GM04504 (cell line): ENCODE data around the gene SEZ6.
"Not testable (repeated sequence)": the region's sequence is repeated elsewhere in the genome, so short reads cannot be mapped to it uniquely, and the experiment has no call there.

Source experiments
- DNase-seq: peaks from one replicate; pipeline ENCODE4 v3.0.0-alpha.2; 2012; ENCODE audit warnings: low read depth

The SEZ6 gene

DNA sequence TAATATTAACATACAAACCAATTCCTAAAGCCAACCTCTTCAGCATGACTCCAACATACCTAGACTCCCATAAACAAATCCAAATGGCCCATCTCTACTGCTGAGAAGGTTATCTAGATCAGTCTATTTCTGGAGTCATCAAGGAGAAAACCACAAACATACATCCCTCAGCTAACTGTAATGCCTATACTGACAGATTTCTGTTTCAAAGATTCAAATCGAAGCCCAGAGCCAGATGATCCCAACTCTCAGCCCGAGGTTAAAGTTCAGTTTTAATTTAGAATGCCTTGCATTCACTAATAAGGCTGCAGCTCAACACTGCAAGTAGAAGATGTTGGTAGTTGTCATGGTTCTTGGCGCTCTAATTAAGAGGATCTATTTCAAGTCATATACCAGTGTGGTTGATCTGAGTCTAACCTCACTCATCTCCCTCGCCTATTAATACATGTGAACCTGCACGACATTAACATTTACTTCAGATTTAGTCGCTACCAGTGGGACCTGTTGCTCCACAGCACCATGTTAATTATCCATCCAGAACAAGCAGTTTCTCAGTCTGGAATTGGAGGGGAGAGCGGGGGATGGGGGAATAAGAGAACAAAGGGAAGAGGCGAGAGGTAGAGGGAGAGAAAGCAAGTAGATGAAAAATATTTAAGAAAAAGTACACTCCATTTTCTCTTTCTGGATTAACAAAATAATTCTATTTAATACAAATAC is 69.9 kb downstream of the SEZ6 start:
- no peak for DNase-seq

DNA sequence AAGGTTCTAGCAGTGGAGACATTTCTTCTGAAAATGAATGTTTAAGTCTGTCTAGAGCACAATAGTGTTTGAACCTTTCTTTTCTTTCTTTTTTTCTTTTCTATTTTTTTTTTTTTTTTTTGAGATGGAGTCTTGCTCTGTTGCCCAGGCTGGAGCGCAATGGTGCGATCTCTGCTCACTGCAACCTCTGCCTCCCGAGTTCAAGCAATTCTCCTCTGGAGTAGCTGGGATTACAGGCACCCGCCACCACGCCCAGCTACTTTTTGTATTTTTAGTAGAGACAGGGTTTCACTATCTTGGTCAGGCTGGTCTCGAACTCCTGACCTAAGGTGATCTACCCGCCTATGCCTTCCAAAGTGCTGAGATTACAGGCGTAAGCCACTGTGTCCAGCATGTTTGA is 71.3 kb downstream of the SEZ6 start:
- not testable (repeated sequence) for DNase-seq

DNA sequence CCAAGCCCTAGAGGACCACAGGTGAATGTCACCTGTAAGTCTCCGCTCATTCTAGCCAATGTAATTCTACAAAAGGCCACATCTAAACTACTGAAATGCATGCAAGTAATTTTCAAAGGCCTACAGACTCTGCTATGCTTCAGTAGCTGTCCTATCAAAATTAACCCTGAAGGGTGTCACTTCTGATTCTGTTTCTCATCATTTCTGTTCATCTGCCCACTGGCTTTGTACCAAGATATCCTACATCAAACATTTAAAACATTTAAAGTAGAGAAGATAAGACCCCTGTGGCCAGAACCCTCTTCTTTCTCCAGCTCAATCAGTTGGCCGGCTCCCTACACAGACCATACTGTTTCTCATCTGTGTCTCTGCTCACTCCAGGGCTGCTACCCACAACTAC is 76.0 kb downstream of the SEZ6 start:
- DNase-seq = no peak

DNA sequence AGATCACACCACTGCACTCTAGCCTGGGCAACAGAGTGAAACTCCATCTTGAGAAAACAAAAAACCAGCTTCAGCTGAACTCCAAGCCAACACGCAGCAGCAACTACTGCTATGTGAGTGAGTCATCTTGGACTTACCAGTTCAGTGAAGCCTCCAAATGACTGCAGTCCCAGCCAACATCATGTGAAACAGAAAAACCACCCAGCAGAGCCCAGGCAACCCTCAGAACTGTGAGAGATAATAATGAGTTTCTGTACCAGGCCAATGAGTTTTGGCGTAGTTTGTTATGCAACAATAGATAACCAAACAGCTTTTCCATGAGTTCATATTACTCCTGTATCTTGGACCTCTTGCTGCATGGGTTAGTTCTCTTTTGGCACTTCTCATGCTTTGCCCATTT is 77.8 kb downstream of the SEZ6 start:
- DNase-seq = no peak

DNA sequence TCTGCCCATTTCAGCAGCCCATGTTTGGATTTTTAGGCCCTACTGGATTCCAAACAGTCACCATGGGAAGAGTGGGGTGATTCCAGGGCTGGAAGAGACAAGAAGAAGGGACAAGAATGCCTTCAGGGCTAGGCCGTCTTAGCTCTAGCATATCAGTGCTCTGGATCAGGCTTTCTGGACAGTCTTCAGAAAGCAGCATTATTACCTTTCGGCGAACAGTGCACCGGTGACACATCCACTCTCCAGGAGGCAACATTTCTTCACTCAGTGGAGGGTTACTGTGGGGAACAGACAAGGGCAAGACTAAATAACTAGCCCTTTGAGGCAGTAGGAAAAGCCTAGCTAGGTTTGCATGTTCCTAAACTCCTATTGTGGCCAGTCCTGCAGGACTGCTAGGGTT is 79.0 kb downstream of the SEZ6 start:
- no peak for DNase-seq

DNA sequence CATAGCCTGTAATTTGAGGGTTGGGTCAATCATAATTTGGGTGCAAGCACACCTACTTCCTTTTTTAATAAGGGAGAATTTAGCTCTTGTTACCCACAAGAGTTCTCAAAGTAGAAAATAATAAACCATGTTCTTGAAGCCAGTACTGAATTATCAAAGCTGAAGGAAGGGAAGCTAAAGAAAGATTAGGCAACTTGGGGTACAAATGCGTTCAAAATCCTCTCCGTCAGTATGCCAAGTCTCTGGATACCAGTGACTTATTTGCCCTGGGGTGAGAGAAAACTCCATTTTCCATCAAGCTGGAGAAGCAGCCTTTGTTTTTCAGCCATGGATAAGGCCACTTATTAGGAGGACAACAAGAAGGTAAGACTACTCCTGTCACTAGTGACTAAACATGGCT is 79.5 kb downstream of the SEZ6 start:
- no peak for DNase-seq

DNA sequence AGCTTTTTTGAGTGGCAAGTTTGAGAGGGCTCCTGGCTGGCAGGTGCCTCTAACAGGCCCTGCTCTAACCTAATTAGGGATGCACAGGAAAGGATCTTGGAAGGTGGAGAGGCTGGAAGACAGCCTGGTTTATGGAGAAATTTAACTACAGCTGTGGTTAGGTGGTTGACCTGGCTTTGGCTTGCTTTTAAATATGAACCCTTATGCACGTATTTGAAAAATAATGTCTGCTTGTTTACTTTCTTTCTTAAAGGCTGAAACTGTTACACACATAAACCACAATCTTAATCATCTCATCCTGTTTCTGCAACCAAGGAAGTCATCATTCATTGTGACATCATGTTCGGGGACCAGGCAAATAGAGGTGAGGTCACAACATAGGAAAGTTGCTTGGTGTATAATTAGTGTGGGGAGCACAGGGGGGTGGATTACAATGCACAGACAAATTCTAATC is 79.9 kb downstream of the SEZ6 start:
- DNase-seq = peak; percentile 86

DNA sequence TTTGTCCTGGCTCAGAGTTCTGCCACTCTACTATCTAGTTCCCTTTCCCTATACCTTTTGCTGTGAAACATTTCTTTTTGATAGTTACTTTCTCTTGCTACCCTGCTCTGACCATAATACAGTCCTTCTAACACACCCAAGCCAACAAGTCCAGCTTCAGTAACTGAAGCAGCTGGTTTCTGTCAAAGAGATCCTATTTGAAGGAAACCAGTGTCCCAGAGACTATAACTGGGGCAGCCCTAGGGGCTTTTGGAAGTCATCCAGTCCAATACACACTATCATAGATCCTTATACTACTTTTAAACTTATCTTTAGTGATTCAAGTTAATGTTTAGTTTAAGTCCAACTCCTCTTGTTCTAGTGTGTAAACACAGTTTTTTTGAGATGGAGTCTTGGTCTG is 85.6 kb downstream of the SEZ6 start:
- DNase-seq = no peak

DNA sequence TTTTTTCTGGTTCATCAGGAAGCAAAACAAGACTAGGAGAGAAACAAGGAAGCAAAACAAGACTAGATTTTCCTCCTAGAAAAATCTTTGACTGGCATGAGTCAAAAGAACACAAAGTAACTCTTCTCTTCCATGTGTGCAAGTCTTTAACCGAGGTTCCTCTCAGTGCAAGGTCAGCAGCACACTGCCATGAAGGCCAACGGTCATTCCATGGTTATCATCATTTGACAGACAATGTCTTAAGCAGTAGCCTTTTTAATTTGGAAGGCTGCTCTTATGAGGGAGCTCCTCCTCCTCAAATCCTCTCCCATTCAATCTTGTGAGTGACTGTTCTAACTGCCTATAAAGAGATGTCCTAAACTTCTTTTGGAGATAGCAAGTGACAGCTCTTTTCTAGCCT is 87.5 kb downstream of the SEZ6 start:
- no peak for DNase-seq

DNA sequence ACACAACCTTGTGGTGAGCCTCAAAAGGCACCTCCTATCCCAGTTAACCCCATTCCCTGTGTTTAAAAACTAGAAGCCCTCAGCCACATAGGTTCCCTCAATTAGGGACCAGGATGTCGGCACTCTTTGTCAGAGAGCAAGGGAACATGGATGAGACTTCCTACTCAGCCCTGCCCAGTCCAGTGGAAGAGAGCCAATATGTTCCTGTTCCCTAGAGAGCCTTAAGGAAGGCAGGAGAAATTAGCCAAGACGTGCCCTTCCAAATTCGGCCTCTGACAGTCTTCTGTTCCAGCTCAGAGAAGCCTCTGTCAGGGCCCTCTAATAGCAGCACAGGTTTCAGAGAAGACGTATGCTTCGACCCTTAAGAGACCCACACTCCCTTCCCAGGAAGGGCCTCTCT is 88.4 kb downstream of the SEZ6 start:
- no peak for DNase-seq

DNA sequence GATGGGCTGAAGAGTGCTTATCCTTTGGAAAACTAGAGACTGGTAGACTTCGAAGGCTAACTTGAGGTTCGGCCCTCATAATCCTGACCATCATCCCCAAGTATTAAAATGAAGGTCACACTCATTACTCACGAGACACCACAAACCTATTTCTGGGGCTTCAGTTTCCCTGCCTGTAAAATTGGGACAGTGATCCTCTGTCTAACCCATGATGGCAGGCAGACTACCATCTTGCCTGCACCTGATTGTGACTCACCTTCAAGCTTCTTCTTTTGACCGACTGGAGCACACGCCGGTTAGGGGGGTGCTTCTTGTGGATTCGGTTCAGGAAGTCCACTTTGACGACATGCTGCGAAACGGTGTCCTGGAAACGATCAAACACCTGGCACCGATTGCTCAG is 88.8 kb downstream of the SEZ6 start:
- DNase-seq = no peak

DNA sequence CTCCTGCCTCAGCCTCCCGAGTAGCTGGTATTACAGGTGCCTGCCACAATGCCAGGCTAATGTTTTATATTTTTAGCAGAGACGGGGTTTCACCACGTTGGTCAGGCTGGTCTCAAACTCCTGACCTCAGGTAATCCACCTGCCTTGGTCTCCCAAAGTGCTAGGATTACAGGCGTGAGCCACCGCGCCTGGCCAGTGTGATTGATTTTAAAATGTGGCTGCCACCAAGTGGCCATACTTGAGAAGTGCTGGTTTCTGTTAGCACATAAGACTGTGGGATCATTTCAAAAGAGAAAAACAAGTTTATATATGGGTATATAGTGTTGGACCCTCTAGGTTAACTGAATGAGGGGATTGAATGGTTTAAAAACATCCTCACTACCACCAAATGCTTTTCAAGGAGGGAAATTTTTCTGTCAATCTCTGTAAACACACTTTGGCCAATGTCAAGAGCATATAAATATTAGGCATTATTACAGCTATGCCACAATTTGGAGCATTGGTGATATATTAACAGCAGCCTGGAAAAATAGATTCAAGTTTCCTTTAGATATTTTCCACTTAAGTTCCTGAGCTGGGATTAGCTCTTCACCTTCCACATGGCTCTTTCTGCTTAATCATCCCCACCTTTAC is 89.4 kb downstream of the SEZ6 start:
- no peak for DNase-seq

DNA sequence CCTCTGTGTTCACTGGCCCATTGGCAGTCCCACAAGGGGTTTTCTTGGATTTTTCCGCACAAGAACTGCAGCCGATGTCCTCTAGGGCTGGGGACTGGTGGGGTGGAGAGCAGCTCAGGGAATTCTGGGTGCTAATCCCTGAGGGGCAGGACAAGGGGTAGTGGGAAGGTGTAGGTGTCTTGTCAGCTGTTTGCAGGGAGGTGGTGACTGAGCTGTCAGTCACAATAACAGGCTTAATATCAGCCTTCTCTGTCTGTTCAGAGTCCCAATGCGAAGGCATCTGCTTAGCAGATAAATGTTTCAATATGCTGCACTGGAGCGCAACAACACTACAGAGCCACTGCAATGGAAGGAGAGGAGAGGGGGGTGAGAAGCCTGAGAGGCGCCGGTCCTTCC is 92.9 kb downstream of the SEZ6 start:
- no peak for DNase-seq

DNA sequence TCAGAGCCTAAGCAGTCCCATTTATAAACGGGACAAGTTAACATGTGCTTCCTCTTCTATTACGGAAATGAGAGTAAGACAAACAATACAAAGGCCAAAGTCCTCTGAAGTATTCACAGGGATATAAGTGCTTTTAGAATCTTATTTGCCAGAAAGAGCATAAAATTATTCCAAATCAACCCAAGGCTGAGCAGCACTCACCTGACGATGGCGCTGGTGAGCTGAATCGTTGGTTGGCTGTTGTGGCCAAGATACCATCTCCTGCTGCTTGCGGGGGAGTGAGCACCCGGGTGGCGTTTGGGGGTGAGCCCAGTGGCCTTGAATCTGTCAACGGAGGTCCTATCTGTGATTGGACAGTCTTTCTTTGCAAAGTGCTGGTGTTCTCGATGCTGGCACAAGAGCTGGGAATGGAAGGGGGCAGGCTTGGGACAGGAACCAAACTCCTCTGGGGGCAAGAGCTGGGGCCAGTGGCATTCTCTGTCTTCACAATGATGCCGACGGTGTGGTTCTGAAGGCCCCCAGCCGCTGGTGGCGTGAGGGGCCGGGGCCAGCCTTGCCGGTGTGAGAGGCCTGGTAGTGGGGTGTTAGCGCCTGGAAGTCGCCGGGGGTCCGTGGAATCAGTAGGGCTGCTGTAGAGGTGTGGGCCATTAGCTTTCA is 93.4 kb downstream of the SEZ6 start:
- no peak for DNase-seq

DNA sequence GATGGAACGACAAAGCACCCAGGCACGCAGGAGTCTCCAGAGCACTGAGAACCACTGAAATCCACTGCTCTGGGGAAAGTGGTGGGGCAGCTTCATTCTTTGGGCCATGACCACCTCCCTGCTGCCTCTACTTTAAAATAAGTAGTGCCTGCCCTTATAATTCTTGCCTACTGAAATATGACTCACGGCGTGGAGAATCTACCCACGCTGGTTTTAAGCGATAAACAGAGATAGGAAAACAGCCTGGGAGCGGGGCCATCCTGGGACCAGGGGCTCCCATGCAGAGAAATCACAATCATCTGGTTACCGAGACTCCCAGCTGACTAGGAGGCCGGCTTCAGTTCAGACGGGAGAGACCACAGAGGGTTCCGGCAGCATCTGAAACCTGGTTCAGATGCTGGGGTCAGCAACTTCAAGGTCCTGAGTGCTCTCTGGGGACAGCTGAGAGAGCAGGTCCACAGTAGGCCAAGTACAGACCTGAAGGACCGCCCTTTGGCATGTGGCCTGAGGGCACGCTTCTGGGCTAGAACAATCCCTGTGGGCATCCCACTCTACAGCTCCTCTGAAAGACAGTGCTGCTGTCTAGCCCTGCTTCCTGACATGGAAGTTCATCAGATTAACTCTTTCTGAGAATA is 94.3 kb downstream of the SEZ6 start:
- DNase-seq = no peak

DNA sequence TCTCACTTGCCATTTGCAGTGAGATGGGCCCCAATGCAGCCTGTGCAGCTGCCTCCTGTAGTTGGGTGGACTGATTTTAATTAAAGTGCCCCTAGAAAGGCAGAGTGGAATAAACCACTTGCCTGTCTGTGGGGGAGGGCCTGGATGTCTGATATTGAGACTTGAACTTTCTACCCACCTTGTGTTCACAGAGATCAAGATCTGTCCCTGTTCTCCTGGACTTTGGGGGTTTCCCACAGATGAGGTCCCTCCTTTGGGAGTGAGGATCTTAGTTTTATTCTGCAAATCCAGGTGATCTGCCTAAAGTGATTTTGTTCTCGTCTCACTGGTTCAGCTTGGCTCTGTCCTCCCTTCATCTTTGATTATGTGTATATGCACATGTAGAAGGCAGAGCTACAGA is 95.3 kb downstream of the SEZ6 start:
- no peak for DNase-seq

DNA sequence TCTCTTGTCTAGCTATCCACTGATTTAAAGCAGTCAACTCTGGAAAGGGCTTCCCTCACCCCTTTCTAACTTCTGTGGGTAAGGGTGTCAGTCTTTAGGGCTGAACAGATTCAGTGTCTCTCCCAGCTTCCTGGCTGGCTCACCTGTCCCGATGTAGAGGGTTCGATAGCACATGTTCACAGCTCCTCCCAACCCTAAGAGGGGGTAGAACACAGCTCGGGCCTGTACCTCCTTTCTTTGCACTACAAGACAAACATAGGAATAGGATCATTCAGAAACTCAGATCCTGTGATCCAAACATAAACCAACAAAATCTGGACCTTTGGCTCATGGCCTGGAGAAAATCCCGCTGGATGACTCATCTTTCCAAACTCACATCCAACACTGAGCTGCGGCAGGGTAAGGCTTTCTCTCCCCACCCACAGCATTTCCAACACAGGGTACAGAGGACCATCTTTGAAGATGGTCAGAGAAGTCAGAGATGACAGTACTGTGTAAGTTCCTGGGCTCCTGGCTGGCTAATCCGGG is 97.1 kb downstream of the SEZ6 start:
- DNase-seq = peak; percentile 58

DNA sequence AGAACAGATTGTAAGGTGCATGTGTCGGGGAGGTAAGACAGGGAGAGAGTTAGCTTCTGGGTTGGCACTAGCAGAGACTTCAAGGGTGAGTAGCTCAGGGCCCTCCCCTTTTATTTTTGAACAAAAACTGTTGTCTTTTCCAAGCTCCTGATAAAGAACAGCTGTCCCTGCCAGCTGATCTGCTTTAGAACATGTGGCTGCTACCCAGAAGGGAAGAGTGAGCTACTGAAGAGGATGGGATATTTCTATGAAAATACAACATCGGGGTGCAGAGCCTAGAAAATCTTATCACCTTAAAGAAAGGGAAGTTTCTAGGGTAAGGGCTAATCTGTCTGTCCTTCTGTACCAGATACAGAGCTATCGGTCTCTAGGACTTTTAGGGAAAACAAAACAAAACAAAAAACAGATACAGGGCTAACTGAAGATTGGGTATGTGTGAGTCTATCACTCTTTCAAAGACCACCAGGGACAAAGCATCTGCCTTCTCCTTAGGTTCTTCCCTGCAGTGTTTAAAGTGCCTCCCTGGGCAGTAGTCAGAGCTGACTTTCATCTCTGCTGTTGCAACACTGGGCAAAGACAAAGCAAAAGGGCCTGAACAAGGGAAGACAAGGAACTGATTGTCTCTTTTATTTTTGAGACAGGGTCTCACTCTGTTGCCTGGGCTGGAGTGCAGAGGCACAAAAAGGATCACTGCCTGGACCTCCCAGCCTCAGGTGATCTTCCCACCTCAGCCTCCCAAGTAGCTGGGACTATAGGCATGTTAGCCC is 97.9 kb downstream of the SEZ6 start:
- DNase-seq = no peak

DNA sequence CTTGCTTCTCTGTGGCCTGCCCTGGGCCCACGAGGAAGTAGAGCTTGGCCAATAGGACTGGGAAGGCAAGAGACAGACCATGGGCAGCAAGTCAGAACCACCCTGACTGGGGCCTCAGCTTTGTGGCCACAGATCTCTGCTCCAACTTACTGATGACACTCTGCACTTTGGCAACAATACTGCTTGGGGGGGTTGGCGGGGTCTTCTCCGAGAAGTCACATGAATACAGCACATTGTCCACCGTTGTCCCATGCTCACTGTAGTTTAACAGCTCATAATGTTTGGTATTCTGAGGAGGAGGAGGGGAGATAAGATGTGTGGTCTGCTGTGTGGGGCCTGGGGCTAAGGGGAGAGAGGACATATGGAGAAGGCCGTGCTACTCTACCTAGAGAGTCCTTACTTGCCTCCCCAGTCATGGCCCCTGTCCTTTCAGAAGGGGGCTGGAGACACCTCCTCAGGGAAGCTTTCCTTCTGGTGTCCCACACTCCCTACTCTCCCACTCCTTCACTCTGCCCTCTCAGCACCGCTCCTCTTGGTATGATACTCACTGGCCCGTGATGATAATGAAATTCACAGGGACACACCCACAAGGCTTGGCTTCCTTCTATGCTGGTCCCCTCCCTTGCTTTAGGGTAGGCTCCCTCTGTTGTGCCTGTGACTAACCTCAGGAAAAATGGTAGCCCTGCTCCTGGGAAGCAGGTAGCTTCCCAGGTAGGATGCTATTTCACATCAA is 99.0 kb downstream of the SEZ6 start:
- DNase-seq = no peak

DNA sequence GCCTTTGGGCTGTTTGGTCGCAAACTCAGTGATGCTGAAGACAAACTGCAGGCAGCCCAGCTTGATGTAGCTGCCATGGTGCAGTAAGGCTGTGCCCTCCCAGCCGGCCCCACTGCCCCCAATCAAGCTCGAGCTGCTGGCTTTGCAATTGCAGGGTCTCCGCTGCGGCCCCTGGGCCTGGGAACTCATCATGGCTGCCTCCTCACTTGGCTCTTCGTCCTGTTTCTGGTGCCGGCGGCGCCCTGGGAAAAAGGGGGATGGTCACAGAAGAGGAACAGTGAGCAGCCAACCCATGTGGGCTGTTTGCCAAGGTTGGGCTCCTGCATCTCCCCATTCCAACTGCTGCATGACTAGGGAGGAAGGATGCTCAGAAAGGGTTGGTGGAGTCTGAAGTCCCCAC is 99.6 kb downstream of the SEZ6 start:
- DNase-seq = no peak
